ENCODE data around the gene PTK7. TPM values are rescaled to one million over a fixed set of nuclear protein-coding genes. Genes with fewer than 3 reads are reported as not detected.

Gene PTK7
- total and polyA plus RNA-seq, 2 donors from 2014 or later, result 26.0 to 55.2 TPM

GRCh38 chr6:43082806-43083655 is 6.9 kb downstream of the PTK7 start:
- no peak for FAIRE-seq
- TF ChIP-seq CTCF (IDR thresholded peaks at IDR 0.05; ENCODE audit: borderline replicate concordance, extremely low read depth, insufficient read depth), result no peak
- H3K4me1 ChIP-seq (ENCODE audit: control insufficient read depth in 2 of 3, insufficient read depth in 2 of 3, low read depth in 1 of 3, low read length in 3 of 3), result no peaks in the 10 kb centered on the region

GRCh38 chr6:43086022-43086658 is 10.0 kb downstream of the PTK7 start:
- no peak for TF ChIP-seq CTCF (IDR thresholded peaks at IDR 0.05; ENCODE audit: borderline replicate concordance, extremely low read depth, insufficient read depth)
- H3K27me3 ChIP-seq (ENCODE audit: control insufficient read depth, insufficient read depth, low read length), result no peaks in the 10 kb centered on the region
- intact Hi-C loops (cut with DNase I), result no loop called here
- H3K4me1 ChIP-seq (ENCODE audit: control insufficient read depth in 2 of 3, insufficient read depth in 2 of 3, low read depth in 1 of 3, low read length in 3 of 3), result peaks cover 0 to 15% (median 2%) of the 10 kb centered on the region in 3 donors
- H3K27ac ChIP-seq (ENCODE audit: low read depth in 2 of 2, low read length in 2 of 2), result no peak overlapping the region
- FAIRE-seq (no peak), DNase-seq (peak in 1 of 5 donors; percentile 19)
- no peak overlapping the region for H3K4me3 ChIP-seq (ENCODE audit: low read length in 3 of 3)
- no peak overlapping the region for H3K9ac ChIP-seq (ENCODE audit: low read length in 3 of 3)
- no peaks in the 10 kb centered on the region for H3K36me3 ChIP-seq (ENCODE audit: control insufficient read depth in 2 of 3, insufficient read depth in 3 of 3, low read length in 3 of 3)
- no peaks in the 10 kb centered on the region for H3K9me3 ChIP-seq (ENCODE audit: control insufficient read depth in 2 of 3, insufficient read depth in 1 of 3, low read length in 3 of 3)

More at GRCh38 chr6:43082806-43083655, 6.9 kb downstream of the PTK7 start:
- Histone ChIP-seq H3K27ac (ENCODE audit: low read depth in 2 of 2, low read length in 2 of 2) (no peak overlapping the region), H3K27me3 (ENCODE audit: control insufficient read depth, insufficient read depth, low read length) (no peaks in the 10 kb centered on the region), H3K36me3 (ENCODE audit: control insufficient read depth in 2 of 3, insufficient read depth in 3 of 3, low read length in 3 of 3) (no peaks in the 10 kb centered on the region), H3K9ac (ENCODE audit: low read length in 3 of 3) (no peak overlapping the region), H3K4me3 (ENCODE audit: low read length in 3 of 3) (no peak overlapping the region), H3K9me3 (ENCODE audit: control insufficient read depth in 2 of 3, insufficient read depth in 1 of 3, low read length in 3 of 3) (no peaks in the 10 kb centered on the region)
- DNase-seq, result peak in 1 of 5 donors; percentile 39
- intact Hi-C loops (cut with DNase I), result no loop called here

GRCh38 chr6:43088654-43089056 is 12.5 kb downstream of the PTK7 start:
- no peaks in the 10 kb centered on the region for H3K9me3 ChIP-seq (ENCODE audit: control insufficient read depth in 2 of 3, insufficient read depth in 1 of 3, low read length in 3 of 3)
- H3K27me3 ChIP-seq (ENCODE audit: control insufficient read depth, insufficient read depth, low read length), result no peaks in the 10 kb centered on the region
- DNase-seq, result peak in 1 of 5 donors; percentile 12
- H3K4me1 ChIP-seq (ENCODE audit: control insufficient read depth in 2 of 3, insufficient read depth in 2 of 3, low read depth in 1 of 3, low read length in 3 of 3), result peaks cover 0 to 15% (median 6%) of the 10 kb centered on the region in 3 donors
- no peak for FAIRE-seq
- intact Hi-C loops (cut with DNase I), result no loop called here
- no peak overlapping the region for H3K4me3 ChIP-seq (ENCODE audit: low read length in 3 of 3)
- H3K27ac ChIP-seq (ENCODE audit: low read depth in 2 of 2, low read length in 2 of 2), result no peak overlapping the region
- no peak overlapping the region for H3K9ac ChIP-seq (ENCODE audit: low read length in 3 of 3)
- H3K36me3 ChIP-seq (ENCODE audit: control insufficient read depth in 2 of 3, insufficient read depth in 3 of 3, low read length in 3 of 3), result no peaks in the 10 kb centered on the region
- no peak for TF ChIP-seq CTCF (IDR thresholded peaks at IDR 0.05; ENCODE audit: borderline replicate concordance, extremely low read depth, insufficient read depth)
